HepG2 (cell line): Measurements from ENCODE around the gene EIF4EBP3. TPM values are rescaled to one million over a fixed set of nuclear protein-coding genes. Genes with fewer than 3 reads are reported as not detected.

Source experiments
- ATF5 ChIP-seq: sonication (generic); formaldehyde crosslinking; IDR thresholded peaks from 2 replicates; pipeline ENCODE4 v1.4.0; 2020; ENCODE audit warnings: mild to moderate bottlenecking, low read depth, missing genetic modification reagents
- GATAD2A ChIP-seq: IDR thresholded peaks from 2 replicates; pipeline ENCODE4 v1.6.1; 2016
- HOXA7 ChIP-seq: sonication (generic); formaldehyde crosslinking; IDR thresholded peaks from 2 replicates; pipeline ENCODE4 v1.8.1; 2022; ENCODE audit warnings: mild to moderate bottlenecking, missing genetic modification reagents, moderate library complexity
- KDM4B ChIP-seq: sonication (generic); formaldehyde crosslinking; IDR thresholded peaks from 2 replicates; pipeline ENCODE4 v1.4.0; 2020; ENCODE audit warnings: missing genetic modification reagents
- NR2C2 ChIP-seq: sonication (generic); formaldehyde crosslinking; IDR thresholded peaks from 2 replicates; pipeline ENCODE4 v1.4.0; 2020; ENCODE audit warnings: missing genetic modification reagents, mild to moderate bottlenecking, moderate library complexity, borderline replicate concordance
- RBAK ChIP-seq: sonication (generic); formaldehyde crosslinking; IDR thresholded peaks from 2 replicates; pipeline ENCODE4 v1.5.1; 2020; ENCODE audit warnings: mild to moderate bottlenecking, missing genetic modification reagents
- SNAPC5 ChIP-seq: sonication (generic); formaldehyde crosslinking; IDR thresholded peaks from 2 replicates; pipeline ENCODE4 v1.8.1; 2023; ENCODE audit warnings: mild to moderate bottlenecking, missing genetic modification reagents, borderline replicate concordance
- SYNCRIP ChIP-seq: fragments of 200-400 bp; formaldehyde crosslinking; IDR thresholded peaks from 2 replicates; pipeline ENCODE4 v1.6.1; 2018; ENCODE audit warnings: mild to moderate bottlenecking, low read depth, low read length; ENCODE audit not compliant: insufficient read depth
- TEAD3 ChIP-seq: optimal IDR thresholded peaks from 2 replicates; pipeline ENCODE3; 2016; ENCODE audit warnings: borderline replicate concordance
- ZBED4 ChIP-seq: sonication (generic); formaldehyde crosslinking; IDR thresholded peaks from 2 replicates; pipeline ENCODE4 v1.4.0; 2020; ENCODE audit warnings: missing genetic modification reagents, borderline replicate concordance
- ZBTB49 ChIP-seq: sonication (generic); formaldehyde crosslinking; IDR thresholded peaks from 2 replicates; pipeline ENCODE4 v1.4.0; 2020; ENCODE audit warnings: missing genetic modification reagents, borderline replicate concordance
- ZC3H4 ChIP-seq: sonication (generic); formaldehyde crosslinking; IDR thresholded peaks from 2 replicates; pipeline ENCODE4 v1.4.0; 2020; ENCODE audit warnings: missing genetic modification reagents, borderline replicate concordance
- ZMYM4 ChIP-seq: sonication (generic); formaldehyde crosslinking; IDR thresholded peaks from 2 replicates; pipeline ENCODE4 v1.8.1; 2023; ENCODE audit warnings: mild to moderate bottlenecking, missing genetic modification reagents
- ZNF33A ChIP-seq: sonication (generic); formaldehyde crosslinking; IDR thresholded peaks from 2 replicates; pipeline ENCODE4 v1.5.1; 2020; ENCODE audit warnings: missing genetic modification reagents, mild to moderate bottlenecking, moderate library complexity, borderline replicate concordance
- ZNF547 ChIP-seq: sonication (generic); formaldehyde crosslinking; IDR thresholded peaks from 2 replicates; pipeline ENCODE4 v1.5.1; 2020; ENCODE audit warnings: mild to moderate bottlenecking, missing genetic modification reagents
- ZNF552 ChIP-seq: sonication (generic); formaldehyde crosslinking; IDR thresholded peaks from 2 replicates; pipeline ENCODE4 v1.9.0; 2022; ENCODE audit warnings: missing genetic modification reagents, mild to moderate bottlenecking, borderline replicate concordance
- ZNF644 ChIP-seq: IDR thresholded peaks from 2 replicates; pipeline ENCODE4 v1.6.1; 2016; ENCODE audit warnings: low read depth
- ZNF770 ChIP-seq: sonication (generic); formaldehyde crosslinking; IDR thresholded peaks from 2 replicates; pipeline ENCODE4 v1.5.0; 2020; ENCODE audit warnings: mild to moderate bottlenecking, missing genetic modification reagents
- ZNF841 ChIP-seq: sonication (generic); formaldehyde crosslinking; IDR thresholded peaks from 2 replicates; pipeline ENCODE4 v1.8.1; 2023; ENCODE audit warnings: missing genetic modification reagents, borderline replicate concordance
- ZSCAN20 ChIP-seq: sonication (generic); formaldehyde crosslinking; IDR thresholded peaks from 2 replicates; pipeline ENCODE4 v1.4.0; 2020; ENCODE audit warnings: missing genetic modification reagents, mild to moderate bottlenecking, borderline replicate concordance
- polyA plus RNA-seq, 8 experiments: library from polyadenylated mRNA; depleted of rRNA in 3 of 8; stranded (reverse) in 7 of 8; unstranded in 1 of 8; fragments of >200 nt; fragmentation: Illumina TruSeq in 4 of 8; extraction: Trizol in 4 of 8; gene quantifications; 2 replicates each; pipeline versions ENCODE4 v1.2.1 to v1.2.3, GENCODE V29; 2011 to 2016; ENCODE audit warnings: low read depth in 4 of 8, missing spikeins in 1 of 8, mixed read lengths in 1 of 8; ENCODE audit not compliant: insufficient read depth in 1 of 8
- total RNA-seq, 5 experiments: library from RNA; depleted of rRNA; stranded (reverse); fragments of >200 nt; fragmentation: Illumina TruSeq; extraction: Trizol; gene quantifications; 2 replicates each; pipeline ENCODE4 v1.2.3, GENCODE V29; 2016; ENCODE audit warnings: low read depth in 1 of 5

Gene EIF4EBP3
- total and polyA plus RNA-seq, 2 of the 13 experiments (the other 11 are each of a cell fraction or from before 2014, with no cell fraction given), result 0.61 to 1.7 TPM

- TF ChIP-seq ATF5 (no peak), ZNF644 (CRISPR knock-in tag) (no peak), ZNF552 (no peak), ZNF841 (CRISPR knock-in tag) (no peak), SYNCRIP (no peak), ZBTB49 (CRISPR knock-in tag) (no peak), ZC3H4 (CRISPR knock-in tag) (no peak), ZNF770 (CRISPR knock-in tag) (peak; percentile 31; the same call in 1 of the 2 replicates), HOXA7 (CRISPR knock-in tag) (no peak), GATAD2A (CRISPR knock-in tag) (0 out of 2 replicates have a peak, but pooled peaks have one; percentile 7), ZSCAN20 (CRISPR knock-in tag) (no peak), TEAD3 (peak; percentile 76), SNAPC5 (CRISPR knock-in tag) (no peak), ZNF33A (peak; percentile 63; the same call in 1 of the 2 replicates), ZBED4 (CRISPR knock-in tag) (no peak), KDM4B (CRISPR knock-in tag) (no peak), NR2C2 (CRISPR knock-in tag) (0 out of 2 replicates have a peak, but pooled peaks have one; percentile 31), ZMYM4 (CRISPR knock-in tag) (no peak), ZNF547 (CRISPR knock-in tag) (no peak; the same call in 1 of the 2 replicates), RBAK (CRISPR knock-in tag) (no peak)
Measured at GRCh38 chr5:140546851-140547507, 483 bp upstream of the EIF4EBP3 start (continued).
